Natural killer cell treated with Interleukin-12 subunit alpha and Interleukin-12 subunit beta and Interleukin-15 and Interleukin-18, amount 100 ng/mL, for 72 hours (primary cell): ENCODE results near the gene MSI2. TPM values are rescaled to one million over a fixed set of nuclear protein-coding genes. Genes with fewer than 3 reads are reported as not detected.

Experiments used
- ATAC-seq, 2 donors: fragments of 150-1000 bp; cut with Tn5 transposase in 1 of 2; sonication (Bioruptor Pico), chemical (Tn5 transposase) in 1 of 2; 2 replicates each; pipeline ENCODE4 v1.10.0; 2021
- DNase-seq: peaks from one replicate; pipeline ENCODE4 v3.0.0; 2022; ENCODE audit warnings: low spot score
- H3K27ac Mint-ChIP-seq, 2 donors: 1 replicate in 1 of 2; 2 replicates in 1 of 2; pipeline ENCODE4 v1.8.0; 2022; ENCODE audit warnings: mixed read lengths in 2 of 2, mild to moderate bottlenecking in 1 of 2, moderate library complexity in 1 of 2
- H3K27me3 Mint-ChIP-seq, 2 donors: 1 replicate in 1 of 2; 2 replicates in 1 of 2; pipeline ENCODE4 v1.8.0; 2022; ENCODE audit warnings: mixed read lengths in 2 of 2
- H3K36me3 Mint-ChIP-seq: one replicate; pipeline ENCODE4 v1.8.0; 2022; ENCODE audit warnings: mixed read lengths
- H3K4me1 Mint-ChIP-seq, 2 donors: 1 replicate in 1 of 2; 2 replicates in 1 of 2; pipeline ENCODE4 v1.8.0; 2022; ENCODE audit warnings: low read depth in 2 of 2, mixed read lengths in 2 of 2, mild to moderate bottlenecking in 1 of 2
- H3K4me3 Mint-ChIP-seq: one replicate; pipeline ENCODE4 v1.8.0; 2022; ENCODE audit warnings: mixed read lengths
- H3K9me3 Mint-ChIP-seq: 2 replicates; pipeline ENCODE4 v1.8.0; 2022; ENCODE audit warnings: mixed read lengths
- total RNA-seq, 2 donors: library from RNA; stranded (reverse); gene quantifications; one replicate each; pipeline ENCODE4 v1.2.3, GENCODE V29; 2022

MSI2 gene
- total RNA-seq, 2 donors from 2014 or later: 51.3 to 126 TPM

DNA sequence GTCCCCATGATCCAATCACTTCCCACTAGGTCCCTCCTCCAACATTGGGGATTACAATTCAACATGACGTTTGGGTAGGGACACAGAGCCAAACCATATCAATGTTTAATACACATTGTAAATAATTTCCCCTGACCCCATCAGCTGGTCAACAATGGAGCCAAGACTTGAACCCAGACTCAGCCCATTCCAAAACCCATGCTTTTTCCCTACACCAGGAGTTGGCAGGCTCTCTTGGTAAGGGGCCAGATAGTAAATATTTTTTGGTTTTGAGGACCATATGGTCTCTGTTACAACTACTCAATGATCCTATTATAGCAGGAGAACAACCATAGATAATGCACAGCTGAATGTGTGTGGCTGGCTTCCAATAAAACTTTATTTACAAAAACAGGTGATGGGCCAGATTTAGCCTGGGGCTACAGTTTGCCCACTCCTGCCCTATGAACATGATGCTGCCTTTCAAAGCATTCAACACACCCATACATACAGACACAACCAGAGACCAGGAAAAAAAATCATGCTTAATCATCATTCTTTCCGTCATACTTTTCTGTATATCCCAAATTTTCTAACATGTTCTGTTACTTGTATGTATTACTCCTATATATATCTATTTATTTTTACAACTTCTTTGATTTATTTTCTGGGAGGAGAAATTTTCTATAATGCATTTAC lies 22.1 kb upstream of the MSI2 start:
- H3K36me3 Mint-ChIP-seq: no peaks in the 10 kb centered on the region
- H3K4me1 Mint-ChIP-seq: no peaks in the 10 kb centered on the region
- DNase-seq: no peak
- no peak overlapping the region for H3K27ac Mint-ChIP-seq
- no peaks in the 10 kb centered on the region for H3K9me3 Mint-ChIP-seq
- H3K4me3 Mint-ChIP-seq: no peak overlapping the region
- H3K27me3 Mint-ChIP-seq: peaks cover 33 to 35% of the 10 kb centered on the region in 2 donors
- no peak for ATAC-seq

- H3K27ac Mint-ChIP-seq: no peak overlapping the region
- DNase-seq (no peak), ATAC-seq (no peak)
- H3K9me3 Mint-ChIP-seq: no peaks in the 10 kb centered on the region
- no peaks in the 10 kb centered on the region for H3K36me3 Mint-ChIP-seq
- no peak overlapping the region for H3K4me3 Mint-ChIP-seq
- H3K4me1 Mint-ChIP-seq: no peaks in the 10 kb centered on the region
- H3K27me3 Mint-ChIP-seq: peaks cover 33 to 35% of the 10 kb centered on the region in 2 donors
Observed at GRCh38 chr17:57234739-57235092, 21.6 kb upstream of the MSI2 start.

DNA sequence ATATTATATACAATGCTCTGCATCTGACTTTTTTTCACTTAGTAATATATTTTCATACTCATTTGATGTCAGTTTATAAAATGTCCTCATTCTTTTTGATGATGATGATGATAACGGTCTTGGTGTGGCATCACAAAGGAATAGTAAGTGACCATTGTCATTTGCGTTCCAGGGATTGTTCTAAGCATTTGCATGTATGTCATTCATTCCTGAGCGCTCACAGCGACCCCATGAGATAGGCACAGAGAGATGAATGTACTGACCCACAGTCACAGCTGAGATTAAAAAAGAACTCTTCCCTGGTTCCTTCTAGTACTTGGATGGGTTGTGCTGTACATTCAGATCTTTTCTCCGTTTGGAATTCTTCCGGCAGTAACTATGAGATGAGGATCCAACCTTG lies 21.2 kb upstream of the MSI2 start:
- Mint-ChIP-seq H3K36me3 (no peaks in the 10 kb centered on the region), H3K27ac (no peak overlapping the region), H3K27me3 (peaks cover 33 to 35% of the 10 kb centered on the region in 2 donors), H3K9me3 (no peaks in the 10 kb centered on the region), H3K4me3 (no peak overlapping the region), H3K4me1 (no peaks in the 10 kb centered on the region)
- ATAC-seq (no peak), DNase-seq (no peak)

- H3K36me3 Mint-ChIP-seq: no peaks in the 10 kb centered on the region
- H3K9me3 Mint-ChIP-seq: no peaks in the 10 kb centered on the region
- no peaks in the 10 kb centered on the region for H3K4me1 Mint-ChIP-seq
- H3K27ac Mint-ChIP-seq: no peak overlapping the region
- DNase-seq (no peak), ATAC-seq (peak in 1 of 2 donors; percentile 43)
- no peak overlapping the region for H3K4me3 Mint-ChIP-seq
- H3K27me3 Mint-ChIP-seq: peaks cover 25 to 44% of the 10 kb centered on the region in 2 donors
Observed at GRCh38 chr17:57236686-57237299, 19.5 kb upstream of the MSI2 start.

- no peaks in the 10 kb centered on the region for H3K9me3 Mint-ChIP-seq
- no peak for ATAC-seq
- H3K4me3 Mint-ChIP-seq: no peak overlapping the region
- no peak for DNase-seq
- peaks cover 0 to 8% of the 10 kb centered on the region in 2 donors for H3K4me1 Mint-ChIP-seq
- H3K36me3 Mint-ChIP-seq: no peaks in the 10 kb centered on the region
- no peak overlapping the region for H3K27ac Mint-ChIP-seq
- H3K27me3 Mint-ChIP-seq: peaks cover 23 to 36% of the 10 kb centered on the region in 2 donors
Observed at GRCh38 chr17:57240648-57241047, 15.7 kb upstream of the MSI2 start.

DNA sequence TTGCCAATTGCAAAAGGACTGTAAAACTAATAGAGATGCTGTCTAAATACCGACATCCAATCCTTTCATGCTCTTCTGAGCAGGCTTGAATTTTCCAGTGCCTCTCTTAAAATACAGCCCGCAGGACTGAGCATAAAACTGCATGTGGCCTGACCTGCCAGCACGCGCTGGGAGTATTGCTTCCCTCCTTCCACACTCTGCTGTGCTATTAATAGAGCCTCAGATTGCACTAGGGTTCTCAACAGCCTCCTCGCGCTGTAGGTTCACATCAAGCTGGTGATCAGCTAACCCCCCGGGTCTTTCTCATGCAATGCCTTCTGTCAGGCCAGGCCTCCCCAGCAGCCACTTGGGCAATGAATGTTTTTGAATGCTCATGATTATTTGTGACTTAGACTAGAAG lies 14.2 kb upstream of the MSI2 start:
- no peak for ATAC-seq
- H3K4me3 Mint-ChIP-seq: no peak overlapping the region
- no peaks in the 10 kb centered on the region for H3K9me3 Mint-ChIP-seq
- peaks cover 26 to 27% of the 10 kb centered on the region in 2 donors for H3K27me3 Mint-ChIP-seq
- H3K27ac Mint-ChIP-seq: no peak overlapping the region
- no peak for DNase-seq
- H3K4me1 Mint-ChIP-seq: peaks cover 0 to 8% of the 10 kb centered on the region in 2 donors
- H3K36me3 Mint-ChIP-seq: no peaks in the 10 kb centered on the region

- no peaks in the 10 kb centered on the region for H3K9me3 Mint-ChIP-seq
- H3K27me3 Mint-ChIP-seq: peaks cover 25 to 27% of the 10 kb centered on the region in 2 donors
- H3K36me3 Mint-ChIP-seq: no peaks in the 10 kb centered on the region
- peaks cover 0 to 8% of the 10 kb centered on the region in 2 donors for H3K4me1 Mint-ChIP-seq
- ATAC-seq: peak; percentile 85 to 87
- peak; percentile 74 for DNase-seq
- H3K27ac Mint-ChIP-seq: peak overlapping the region in 1 of 2 donors; percentile 13
- no peak overlapping the region for H3K4me3 Mint-ChIP-seq
Observed at GRCh38 chr17:57243171-57243622, 13.1 kb upstream of the MSI2 start.

DNA sequence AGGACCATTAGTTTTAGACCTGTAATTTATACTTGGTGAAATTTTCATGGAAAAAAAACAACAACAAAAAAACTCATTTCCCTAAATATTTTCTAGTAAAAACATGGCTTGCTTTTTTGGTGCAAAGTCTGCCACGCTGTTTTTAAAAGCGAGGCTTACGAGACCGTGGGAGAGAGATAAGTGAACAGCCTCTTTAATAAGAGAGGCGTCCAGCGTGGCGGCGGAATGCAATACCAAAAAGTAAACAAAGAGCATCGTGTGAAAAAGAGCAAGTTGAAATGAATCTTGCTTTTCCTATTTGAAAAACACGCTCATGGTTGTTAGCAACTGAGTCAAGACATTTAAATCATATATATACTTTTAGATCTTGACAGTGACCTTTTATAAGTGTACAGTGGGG lies 10.5 kb upstream of the MSI2 start:
- no peaks in the 10 kb centered on the region for H3K36me3 Mint-ChIP-seq
- H3K27me3 Mint-ChIP-seq: peaks cover 17 to 18% of the 10 kb centered on the region in 2 donors
- H3K9me3 Mint-ChIP-seq: no peaks in the 10 kb centered on the region
- no peak overlapping the region for H3K27ac Mint-ChIP-seq
- ATAC-seq (no peak), DNase-seq (no peak)
- no peak overlapping the region for H3K4me3 Mint-ChIP-seq
- H3K4me1 Mint-ChIP-seq: peaks cover 0 to 8% of the 10 kb centered on the region in 2 donors

- Mint-ChIP-seq H3K27me3 (peaks cover 15 to 18% of the 10 kb centered on the region in 2 donors), H3K27ac (no peak overlapping the region), H3K9me3 (no peaks in the 10 kb centered on the region), H3K36me3 (no peaks in the 10 kb centered on the region), H3K4me3 (no peak overlapping the region), H3K4me1 (peaks cover 0 to 8% of the 10 kb centered on the region in 2 donors)
- no peak for ATAC-seq
- DNase-seq: no peak
Observed at GRCh38 chr17:57246257-57246656, 10.1 kb upstream of the MSI2 start.

GRCh38 chr17:57247261-57247660 lies 9.1 kb upstream of the MSI2 start:
- ATAC-seq: no peak
- no peak for DNase-seq
- Mint-ChIP-seq H3K9me3 (no peaks in the 10 kb centered on the region), H3K4me1 (peaks cover 0 to 8% of the 10 kb centered on the region in 2 donors), H3K4me3 (no peak overlapping the region), H3K27me3 (peaks cover 11 to 18% of the 10 kb centered on the region in 2 donors), H3K36me3 (no peaks in the 10 kb centered on the region), H3K27ac (no peak overlapping the region)

- Mint-ChIP-seq H3K4me3 (no peak overlapping the region), H3K9me3 (no peaks in the 10 kb centered on the region), H3K36me3 (no peaks in the 10 kb centered on the region), H3K27me3 (peaks cover 10 to 15% of the 10 kb centered on the region in 2 donors), H3K4me1 (peaks cover 0 to 6% of the 10 kb centered on the region in 2 donors), H3K27ac (no peak overlapping the region)
- ATAC-seq (no peak), DNase-seq (no peak)
Observed at GRCh38 chr17:57247913-57248312, 8.4 kb upstream of the MSI2 start.

GRCh38 chr17:57249520-57249919 lies 6.8 kb upstream of the MSI2 start:
- Mint-ChIP-seq H3K9me3 (no peaks in the 10 kb centered on the region), H3K4me3 (no peak overlapping the region), H3K27me3 (peaks cover 5 to 7% of the 10 kb centered on the region in 2 donors), H3K36me3 (no peaks in the 10 kb centered on the region), H3K4me1 (peaks cover 0 to 4% of the 10 kb centered on the region in 2 donors), H3K27ac (no peak overlapping the region)
- ATAC-seq (no peak), DNase-seq (no peak)

GRCh38 chr17:57251211-57251787 lies 5.0 kb upstream of the MSI2 start:
- peaks cover 6 to 11% of the 10 kb centered on the region in 2 donors for H3K4me1 Mint-ChIP-seq
- H3K27ac Mint-ChIP-seq: no peak overlapping the region
- H3K27me3 Mint-ChIP-seq: peaks cover 0 to 9% of the 10 kb centered on the region in 2 donors
- H3K36me3 Mint-ChIP-seq: no peaks in the 10 kb centered on the region
- no peak overlapping the region for H3K4me3 Mint-ChIP-seq
- DNase-seq (no peak), ATAC-seq (no peak)
- H3K9me3 Mint-ChIP-seq: no peaks in the 10 kb centered on the region

GRCh38 chr17:57253362-57254065 lies 2.8 kb upstream of the MSI2 start:
- H3K27ac Mint-ChIP-seq: no peak overlapping the region
- ATAC-seq: no peak
- peaks cover 20 to 24% of the 10 kb centered on the region in 2 donors for H3K4me1 Mint-ChIP-seq
- H3K9me3 Mint-ChIP-seq: no peaks in the 10 kb centered on the region
- DNase-seq: no peak
- peaks cover 0 to 9% of the 10 kb centered on the region in 2 donors for H3K27me3 Mint-ChIP-seq
- peaks cover 7% of the 10 kb centered on the region for H3K36me3 Mint-ChIP-seq
- no peak overlapping the region for H3K4me3 Mint-ChIP-seq
